Measurements from ENCODE around the gene ATE1. TPM values are rescaled to one million over a fixed set of nuclear protein-coding genes. Genes with fewer than 3 reads are reported as not detected.

The ATE1 gene
- total RNA-seq, 4 donors from 2014 or later: 31.4 to 47.9 (median 38.3) TPM

DNA sequence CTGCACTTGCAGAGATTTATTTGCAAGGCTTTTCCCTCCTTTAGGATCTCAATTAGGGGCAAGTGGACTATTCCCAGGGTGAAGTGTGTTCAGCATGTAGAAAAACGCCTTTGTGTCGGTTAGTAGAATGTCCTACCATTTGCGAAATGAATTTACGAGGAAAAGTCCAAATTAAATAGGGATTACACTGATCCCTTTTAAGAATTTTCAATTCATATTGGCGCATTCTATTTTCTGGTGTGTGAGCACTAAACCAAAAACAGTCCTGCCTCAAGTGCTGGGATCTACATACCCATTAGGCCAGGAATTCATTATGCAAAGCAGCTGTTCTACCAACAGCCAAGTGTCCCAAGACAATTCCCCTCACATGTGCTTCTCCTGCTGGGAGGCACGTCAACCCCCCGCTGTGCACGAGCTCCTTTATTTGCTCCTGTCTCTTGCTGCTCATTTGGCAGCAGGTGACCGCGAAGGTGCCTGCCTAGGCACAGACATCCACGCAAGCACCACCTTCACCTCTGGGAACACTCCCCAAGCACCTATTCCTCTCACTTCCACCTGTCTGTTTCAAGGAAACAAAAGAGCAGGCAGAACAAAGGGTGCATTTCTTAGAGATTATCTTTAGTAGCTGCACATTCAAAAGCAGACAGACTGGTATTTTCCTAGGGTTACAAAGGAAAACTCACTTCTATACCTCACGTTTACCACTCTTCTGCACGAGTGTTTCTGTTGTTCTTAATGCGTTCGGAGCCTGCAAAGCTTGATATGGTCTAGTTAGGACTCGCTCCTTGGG is 195.0 kb downstream of the ATE1 start:
- Histone ChIP-seq H3K4me1 (no peaks in the 10 kb centered on the region), H3K9me3 (no peaks in the 10 kb centered on the region), H3K27ac (no peak overlapping the region), H3K4me3 (no peak overlapping the region), H3K27me3 (no peaks in the 10 kb centered on the region), H3K36me3 (no peaks in the 10 kb centered on the region)
- no peak for DNase-seq
- TF ChIP-seq, protein P1, sequence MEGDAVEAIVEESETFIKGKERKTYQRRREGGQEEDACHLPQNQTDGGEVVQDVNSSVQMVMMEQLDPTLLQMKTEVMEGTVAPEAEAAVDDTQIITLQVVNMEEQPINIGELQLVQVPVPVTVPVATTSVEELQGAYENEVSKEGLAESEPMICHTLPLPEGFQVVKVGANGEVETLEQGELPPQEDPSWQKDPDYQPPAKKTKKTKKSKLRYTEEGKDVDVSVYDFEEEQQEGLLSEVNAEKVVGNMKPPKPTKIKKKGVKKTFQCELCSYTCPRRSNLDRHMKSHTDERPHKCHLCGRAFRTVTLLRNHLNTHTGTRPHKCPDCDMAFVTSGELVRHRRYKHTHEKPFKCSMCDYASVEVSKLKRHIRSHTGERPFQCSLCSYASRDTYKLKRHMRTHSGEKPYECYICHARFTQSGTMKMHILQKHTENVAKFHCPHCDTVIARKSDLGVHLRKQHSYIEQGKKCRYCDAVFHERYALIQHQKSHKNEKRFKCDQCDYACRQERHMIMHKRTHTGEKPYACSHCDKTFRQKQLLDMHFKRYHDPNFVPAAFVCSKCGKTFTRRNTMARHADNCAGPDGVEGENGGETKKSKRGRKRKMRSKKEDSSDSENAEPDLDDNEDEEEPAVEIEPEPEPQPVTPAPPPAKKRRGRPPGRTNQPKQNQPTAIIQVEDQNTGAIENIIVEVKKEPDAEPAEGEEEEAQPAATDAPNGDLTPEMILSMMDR (IDR thresholded peaks at IDR 0.05): no peak
- no peak for TF ChIP-seq POLR2A (IDR thresholded peaks at IDR 0.05)

DNA sequence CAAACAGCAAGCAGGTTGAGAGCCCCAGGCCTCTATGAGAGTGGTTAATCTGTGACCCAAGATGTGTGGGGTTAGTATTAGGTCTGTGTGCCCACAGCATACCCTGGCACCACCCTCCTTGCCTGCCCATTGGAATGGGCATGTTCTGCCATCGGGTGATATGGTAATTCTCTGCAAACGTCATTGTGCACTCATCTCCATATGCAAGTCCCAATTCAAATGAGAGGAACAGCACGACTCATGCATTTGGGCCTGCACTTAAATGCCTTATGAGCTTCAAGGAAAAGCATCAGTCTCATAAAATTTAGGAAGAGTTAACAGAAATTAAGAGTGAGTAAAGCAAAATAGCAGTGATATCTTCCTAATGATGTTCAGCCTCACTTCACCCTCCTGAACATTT is 195.7 kb downstream of the ATE1 start:
- TF ChIP-seq, protein P1 (IDR thresholded peaks at IDR 0.05): no peak
- TF ChIP-seq POLR2A (IDR thresholded peaks at IDR 0.05): no peak
- Histone ChIP-seq H3K9me3 (no peaks in the 10 kb centered on the region), H3K4me3 (no peak overlapping the region), H3K27ac (no peak overlapping the region), H3K27me3 (no peaks in the 10 kb centered on the region), H3K36me3 (no peaks in the 10 kb centered on the region), H3K4me1 (no peaks in the 10 kb centered on the region)
- DNase-seq: no peak

DNA sequence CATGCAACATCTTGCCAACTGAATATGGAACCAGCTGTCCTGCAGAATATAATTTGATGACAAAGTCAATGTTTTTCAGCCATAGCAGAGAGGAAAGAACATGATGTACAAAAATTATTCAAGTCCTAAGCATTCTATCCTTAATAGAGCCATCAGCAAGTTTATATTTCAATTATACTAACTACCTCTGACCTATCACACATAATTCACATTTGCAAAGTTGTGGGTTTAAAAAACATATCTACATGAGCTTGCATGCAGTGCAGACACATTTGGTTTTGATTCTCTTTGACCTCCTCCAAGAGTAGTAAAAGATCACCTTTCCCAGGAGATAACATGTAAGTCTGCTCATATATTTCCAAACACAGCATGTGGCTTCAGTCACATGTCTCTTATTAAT is 203.5 kb downstream of the ATE1 start:
- Histone ChIP-seq H3K27me3 (no peaks in the 10 kb centered on the region), H3K9me3 (no peaks in the 10 kb centered on the region), H3K36me3 (no peaks in the 10 kb centered on the region), H3K4me1 (no peaks in the 10 kb centered on the region), H3K4me3 (no peak overlapping the region), H3K27ac (no peak overlapping the region)
- no peak for TF ChIP-seq POLR2A (IDR thresholded peaks at IDR 0.05)
- TF ChIP-seq, protein P1 (IDR thresholded peaks at IDR 0.05): no peak
- no peak for DNase-seq

DNA sequence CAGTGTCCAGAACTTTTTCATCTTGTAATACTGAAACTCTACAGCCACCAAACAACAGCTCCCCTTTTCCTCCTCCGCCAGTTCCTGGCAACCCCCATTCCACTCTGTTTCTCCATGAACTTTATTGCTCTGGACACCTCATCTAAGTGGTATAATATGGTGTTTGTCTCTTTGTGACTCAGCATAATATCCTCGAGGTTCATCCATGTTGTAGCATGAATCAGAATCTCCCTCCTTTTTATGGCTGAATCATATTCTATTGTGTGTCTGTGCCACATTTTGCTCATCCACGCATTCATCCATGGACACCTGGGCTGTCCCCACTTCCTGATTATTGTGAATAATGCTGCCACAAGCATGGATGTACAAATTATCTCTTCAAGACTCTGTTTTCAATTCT is 205.2 kb downstream of the ATE1 start:
- TF ChIP-seq POLR2A (IDR thresholded peaks at IDR 0.05): no peak
- TF ChIP-seq, protein P1 (IDR thresholded peaks at IDR 0.05): no peak
- no peak for DNase-seq
- Histone ChIP-seq H3K4me1 (no peaks in the 10 kb centered on the region), H3K27ac (no peak overlapping the region), H3K9me3 (no peaks in the 10 kb centered on the region), H3K4me3 (no peak overlapping the region), H3K36me3 (no peaks in the 10 kb centered on the region), H3K27me3 (no peaks in the 10 kb centered on the region)

DNA sequence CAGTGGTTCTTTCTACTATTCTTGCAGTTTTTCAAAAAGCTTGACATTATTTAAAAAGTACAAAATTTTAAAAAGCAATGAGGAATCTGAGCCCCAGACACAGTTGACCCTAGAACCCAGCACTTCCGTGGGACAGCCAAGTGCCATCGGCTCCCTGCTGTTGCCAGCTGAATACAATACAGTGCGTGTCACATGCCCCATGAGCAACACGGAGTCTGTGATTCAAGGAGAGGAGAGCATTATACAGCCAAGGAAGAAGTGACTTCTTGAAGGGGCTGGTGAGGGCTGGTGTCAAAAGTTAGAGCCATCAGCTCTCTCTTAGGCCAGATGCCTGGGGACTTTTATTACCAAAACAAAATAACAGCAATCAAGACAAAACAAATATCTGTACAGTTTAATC is 206.6 kb downstream of the ATE1 start:
- no peak for DNase-seq
- TF ChIP-seq, protein P1 (IDR thresholded peaks at IDR 0.05): no peak
- TF ChIP-seq POLR2A (IDR thresholded peaks at IDR 0.05): no peak
- H3K9me3 ChIP-seq: no peaks in the 10 kb centered on the region

More for the DNA sequence above, 206.6 kb downstream of the ATE1 start:
- Histone ChIP-seq H3K27ac (no peak overlapping the region), H3K4me3 (no peak overlapping the region), H3K36me3 (no peaks in the 10 kb centered on the region), H3K4me1 (no peaks in the 10 kb centered on the region), H3K27me3 (no peaks in the 10 kb centered on the region)

All from Peyer's patch (tissue), 4 donors.